Fibroblast of skin of right quadriceps (primary cell): Measurements from ENCODE around the gene FERD3L.

Source experiments
- DNase-seq: peaks from one replicate; pipeline ENCODE4 v3.0.0-alpha.2; 2013

The FERD3L gene

DNA sequence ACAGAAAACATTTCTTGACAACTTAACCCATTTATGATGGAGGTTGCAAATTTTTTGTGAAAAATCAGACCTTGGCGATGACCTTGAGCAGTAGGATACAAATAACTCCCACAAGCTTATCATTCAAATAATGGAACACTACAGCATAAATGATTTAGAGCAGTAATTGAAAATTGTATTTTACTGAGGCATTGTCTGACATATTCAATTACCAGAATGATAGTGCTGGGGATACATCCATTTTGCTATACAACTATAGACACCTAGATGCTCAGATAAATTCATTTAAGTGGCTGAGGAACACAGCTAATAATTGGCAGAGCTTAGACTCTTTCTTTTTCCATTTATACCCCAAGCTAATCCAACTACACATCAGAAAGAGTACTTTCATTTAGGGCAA lies 46.7 kb downstream of the FERD3L start:
- DNase-seq = peak; percentile 1

DNA sequence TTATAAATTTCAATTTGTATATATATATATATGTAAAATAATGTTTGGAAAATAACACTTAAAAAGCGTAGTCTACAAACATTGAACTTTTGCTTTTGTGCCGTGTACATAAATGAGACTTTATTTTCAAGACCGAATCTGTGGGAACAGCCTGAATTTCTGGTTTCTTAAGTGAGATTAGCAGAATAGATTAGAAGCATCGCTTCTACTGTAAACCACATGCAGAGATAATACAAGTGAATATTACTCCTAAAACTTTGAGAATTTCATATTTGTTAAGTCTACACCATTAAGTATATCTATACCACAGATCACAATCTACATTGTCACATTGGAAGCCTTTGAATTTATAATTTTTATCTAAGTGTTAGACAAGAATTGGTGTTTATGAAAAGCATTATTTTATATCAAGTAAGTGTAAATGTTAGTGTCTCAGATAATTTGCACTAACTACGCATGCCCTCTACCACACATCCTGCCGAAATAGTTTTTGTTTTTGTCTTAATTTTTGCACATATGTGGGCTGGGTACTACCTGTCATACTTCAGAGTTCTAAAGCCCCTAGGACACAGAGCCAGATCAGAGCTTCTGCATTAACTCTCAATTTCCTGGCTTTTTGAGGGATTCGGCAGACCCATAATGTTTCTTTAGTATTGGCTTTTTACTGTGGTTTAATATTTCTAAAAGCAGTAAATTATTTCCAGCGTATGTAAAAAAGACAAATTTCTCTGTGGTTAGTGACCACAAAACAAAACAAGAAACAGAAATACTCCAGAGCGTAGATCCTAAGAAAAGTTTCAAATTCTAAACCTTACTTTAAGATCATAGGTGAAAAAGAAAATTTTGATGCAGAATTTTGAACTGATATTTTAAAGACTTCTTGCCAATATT lies 47.8 kb downstream of the FERD3L start:
- DNase-seq = peak; percentile 58

DNA sequence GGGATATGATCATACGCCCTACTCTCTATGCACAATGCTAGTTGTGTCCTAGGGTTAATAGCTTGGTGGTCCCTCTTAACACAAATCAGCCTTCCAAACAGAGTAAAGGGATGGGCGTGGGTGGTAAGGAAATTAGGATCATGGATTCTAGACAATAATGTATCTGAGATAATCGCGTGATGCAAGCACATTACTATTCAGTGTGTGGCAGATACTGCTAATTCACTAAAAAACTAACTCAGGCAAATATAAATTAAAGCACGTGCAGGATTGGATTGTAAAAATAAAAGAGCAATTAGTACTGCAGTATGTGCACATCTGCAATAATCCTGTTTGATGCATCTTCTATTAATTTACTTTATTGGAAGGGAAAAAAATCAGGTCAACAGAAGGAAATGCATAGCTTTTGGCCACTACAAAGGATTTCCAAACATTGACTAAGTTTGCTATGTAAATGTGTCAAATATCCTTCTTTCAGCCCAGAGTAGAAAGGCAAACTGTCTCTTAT lies 49.8 kb downstream of the FERD3L start:
- DNase-seq = peak; percentile 60
